ENCODE data around the gene CACNA1E.

GRCh38 chr1:181784039-181784683, 300.8 kb downstream of the CACNA1E start:
- TF ChIP-seq CTCF (conservative IDR thresholded peaks at IDR 0.05) (no peak), ZFX (IDR thresholded peaks at IDR 0.05) (no peak)
